ENCODE measurements around the gene TEAD2.

DNA sequence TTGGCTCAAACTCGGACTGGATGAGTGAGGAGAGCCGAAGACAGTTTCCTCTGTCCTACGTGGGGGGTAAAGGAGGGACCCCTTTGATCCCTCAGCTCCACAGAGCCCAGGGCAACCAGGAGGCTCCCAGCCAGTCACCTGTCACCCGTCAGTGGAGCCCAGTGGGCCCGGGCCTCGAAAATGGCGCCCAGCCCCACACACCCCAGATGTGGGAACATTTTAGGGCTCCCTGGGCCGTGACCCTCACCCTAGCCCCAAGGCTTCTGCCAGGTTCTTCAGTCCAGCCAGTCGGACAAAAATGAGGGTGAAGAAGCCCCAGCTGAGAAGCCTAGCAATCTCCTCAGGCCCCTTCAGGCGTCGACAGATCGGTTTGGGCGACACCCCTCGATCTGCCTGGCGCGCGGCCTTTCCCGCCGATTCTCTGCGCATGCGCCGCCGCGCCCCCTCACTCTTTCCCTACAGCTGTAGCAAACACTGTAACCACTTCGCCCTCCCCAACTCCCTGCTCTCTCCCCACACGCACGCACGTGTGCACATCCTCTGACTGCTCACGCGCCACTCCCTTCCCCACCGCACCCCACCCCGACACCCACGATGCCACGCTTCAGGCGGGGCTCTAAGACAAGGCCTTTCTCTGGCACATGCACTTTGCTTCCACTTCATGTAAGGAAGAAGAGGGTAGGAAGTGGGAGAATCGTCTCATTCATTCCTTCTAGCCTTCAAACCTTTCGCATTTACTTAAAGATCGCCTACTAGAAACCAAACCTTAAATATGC lies 37.2 kb downstream of the TEAD2 start, which contains the start of gene SLC6A16:
- TF ChIP-seq, protein P1, sequence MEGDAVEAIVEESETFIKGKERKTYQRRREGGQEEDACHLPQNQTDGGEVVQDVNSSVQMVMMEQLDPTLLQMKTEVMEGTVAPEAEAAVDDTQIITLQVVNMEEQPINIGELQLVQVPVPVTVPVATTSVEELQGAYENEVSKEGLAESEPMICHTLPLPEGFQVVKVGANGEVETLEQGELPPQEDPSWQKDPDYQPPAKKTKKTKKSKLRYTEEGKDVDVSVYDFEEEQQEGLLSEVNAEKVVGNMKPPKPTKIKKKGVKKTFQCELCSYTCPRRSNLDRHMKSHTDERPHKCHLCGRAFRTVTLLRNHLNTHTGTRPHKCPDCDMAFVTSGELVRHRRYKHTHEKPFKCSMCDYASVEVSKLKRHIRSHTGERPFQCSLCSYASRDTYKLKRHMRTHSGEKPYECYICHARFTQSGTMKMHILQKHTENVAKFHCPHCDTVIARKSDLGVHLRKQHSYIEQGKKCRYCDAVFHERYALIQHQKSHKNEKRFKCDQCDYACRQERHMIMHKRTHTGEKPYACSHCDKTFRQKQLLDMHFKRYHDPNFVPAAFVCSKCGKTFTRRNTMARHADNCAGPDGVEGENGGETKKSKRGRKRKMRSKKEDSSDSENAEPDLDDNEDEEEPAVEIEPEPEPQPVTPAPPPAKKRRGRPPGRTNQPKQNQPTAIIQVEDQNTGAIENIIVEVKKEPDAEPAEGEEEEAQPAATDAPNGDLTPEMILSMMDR (IDR thresholded peaks at IDR 0.05): no peak
- no peak for TF ChIP-seq POLR2A (IDR thresholded peaks at IDR 0.05)

Data from adrenal gland (tissue), 5 donors.